K562 (cell line): ENCODE measurements around the gene PDE12. TPM values are rescaled to one million over a fixed set of nuclear protein-coding genes. Genes with fewer than 3 reads are reported as not detected.

ENCODE experiments used
- CBX2 ChIP-seq: fragments of 200-600 bp; sonication (generic); IDR thresholded peaks from one replicate; pipeline ENCODE4 v1.6.1; 2012; ENCODE audit warnings: mild to moderate bottlenecking, low read length, inconsistent platforms; ENCODE audit not compliant: insufficient read depth, poor library complexity, severe bottlenecking
- CTBP1 ChIP-seq: fragments of 450-650 bp; IDR thresholded peaks from 2 replicates; pipeline ENCODE4 v1.6.1; 2016; ENCODE audit warnings: borderline replicate concordance
- EHMT2 ChIP-seq: fragments of 450-650 bp; IDR thresholded peaks from 2 replicates; pipeline ENCODE4 v1.6.1; 2018; ENCODE audit warnings: antibody characterized with exemption
- EWSR1 ChIP-seq: fragments of 450-650 bp; IDR thresholded peaks from 2 replicates; pipeline ENCODE4 v1.6.1; 2018; ENCODE audit warnings: borderline replicate concordance, mild to moderate bottlenecking, low read depth, moderate library complexity; ENCODE audit not compliant: partially characterized antibody
- FOXA3 ChIP-seq, 2 experiments: fragments of 450-650 bp in 1 of 2; sonication (generic) in 1 of 2; formaldehyde crosslinking; IDR thresholded peaks in 1 of 2; conservative IDR thresholded peaks in 1 of 2; 2 replicates each; pipeline versions ENCODE4 v1.4.0 to v1.8.0; 2020 to 2022; ENCODE audit warnings: mild to moderate bottlenecking in 2 of 2, missing genetic modification reagents in 1 of 2
- MAFF ChIP-seq: IDR thresholded peaks from 2 replicates; pipeline ENCODE4 v1.6.1; 2012; ENCODE audit warnings: low read length, improper control_type of control experiment
- MAFK ChIP-seq: IDR thresholded peaks from 2 replicates; pipeline ENCODE4 v1.6.1; 2011; ENCODE audit warnings: low read length, improper control_type of control experiment
- MEIS2 ChIP-seq: fragments of 450-650 bp; IDR thresholded peaks from 2 replicates; pipeline ENCODE4 v1.6.1; 2014; ENCODE audit warnings: mild to moderate bottlenecking; ENCODE audit not compliant: partially characterized antibody
- SIRT6 ChIP-seq: IDR thresholded peaks from one replicate; pipeline ENCODE4 v1.6.1; 2012; ENCODE audit warnings: low read depth, mild to moderate bottlenecking, control low read depth, inconsistent platforms, low read length, moderate library complexity
- SRSF3 ChIP-seq: fragments of 200-400 bp; formaldehyde crosslinking; IDR thresholded peaks from 2 replicates; pipeline ENCODE4 v1.6.1; 2016; ENCODE audit warnings: mild to moderate bottlenecking, low read length, moderate library complexity; ENCODE audit not compliant: insufficient read depth
- ZNF512 ChIP-seq: IDR thresholded peaks from 2 replicates; pipeline ENCODE4 v1.6.1; 2016; ENCODE audit warnings: missing genetic modification characterization, missing compliant biosample characterization
- polyA plus RNA-seq, 8 experiments: library from polyadenylated mRNA; depleted of rRNA in 4 of 8; stranded (reverse) in 5 of 8; unstranded in 3 of 8; fragments of >200 nt; fragmentation: Nextera tagmentation in 2 of 8; fragmentation: Illumina TruSeq in 1 of 8; extraction: Ambion mirVana in 2 of 8; extraction: Trizol in 1 of 8; gene quantifications; 2 replicates each; pipeline versions ENCODE4 v1.2.1 to v1.2.3, GENCODE V29; 2011 to 2014; ENCODE audit warnings: inconsistent platforms in 1 of 8, missing spikeins in 1 of 8
- total RNA-seq, 7 experiments: library from RNA; depleted of rRNA in 6 of 7; stranded (reverse); fragments of >200 nt in 6 of 7; fragmentation: Illumina TruSeq in 2 of 7; extraction: Trizol in 2 of 7; gene quantifications; 2 replicates each; pipeline versions ENCODE4 v1.2.1 to v1.2.3, GENCODE V29; 2011 to 2021; ENCODE audit warnings: low replicate concordance in 1 of 7
- TF ChIP-seq, protein P1 (sequence below): fragments of 200-600 bp; sonication (generic); IDR thresholded peaks from one replicate; pipeline ENCODE4 v1.6.1; 2012; ENCODE audit warnings: mild to moderate bottlenecking, low read depth, low read length, inconsistent platforms

PDE12 gene
- total and polyA plus RNA-seq, 9 of the 15 experiments (the other 6 are each of a cell fraction or from before 2014, with no cell fraction given): 2.1 to 20.5 (median 10.0) TPM

DNA sequence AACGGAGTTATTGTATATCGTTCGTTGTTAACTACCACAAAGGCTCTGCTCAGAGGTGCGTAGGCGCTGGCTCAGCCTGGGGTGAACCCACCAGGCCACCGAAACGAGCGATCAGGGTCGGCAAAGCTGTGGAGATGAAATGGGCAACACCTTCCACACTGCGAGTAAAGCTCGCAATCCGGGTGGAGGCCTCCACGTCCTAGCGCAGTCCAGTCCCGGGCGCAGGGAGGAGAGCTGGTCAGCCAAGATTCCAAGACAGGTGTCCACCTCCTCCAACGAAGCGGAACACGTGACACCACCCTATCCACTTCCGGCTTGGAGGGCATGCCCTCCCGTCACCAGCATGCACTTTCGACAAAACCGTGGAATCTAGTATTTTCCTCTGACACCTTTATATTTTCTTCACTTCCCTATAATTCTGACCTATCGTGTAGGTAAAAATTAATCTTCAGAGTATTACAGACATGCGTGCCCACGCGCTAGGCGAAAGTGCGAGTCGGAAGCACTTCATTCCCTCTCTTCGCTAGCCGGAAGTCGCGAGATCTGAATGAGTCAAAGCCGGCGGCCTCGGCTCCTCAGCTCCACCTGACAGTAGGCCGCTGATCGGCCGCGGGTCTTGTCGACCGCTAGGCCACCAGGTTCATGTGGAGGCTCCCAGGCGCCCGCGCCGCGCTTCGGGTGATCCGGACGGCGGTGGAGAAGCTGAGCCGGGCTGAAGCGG lies at the start of gene PDE12 (continued):
- TF ChIP-seq, protein P1, sequence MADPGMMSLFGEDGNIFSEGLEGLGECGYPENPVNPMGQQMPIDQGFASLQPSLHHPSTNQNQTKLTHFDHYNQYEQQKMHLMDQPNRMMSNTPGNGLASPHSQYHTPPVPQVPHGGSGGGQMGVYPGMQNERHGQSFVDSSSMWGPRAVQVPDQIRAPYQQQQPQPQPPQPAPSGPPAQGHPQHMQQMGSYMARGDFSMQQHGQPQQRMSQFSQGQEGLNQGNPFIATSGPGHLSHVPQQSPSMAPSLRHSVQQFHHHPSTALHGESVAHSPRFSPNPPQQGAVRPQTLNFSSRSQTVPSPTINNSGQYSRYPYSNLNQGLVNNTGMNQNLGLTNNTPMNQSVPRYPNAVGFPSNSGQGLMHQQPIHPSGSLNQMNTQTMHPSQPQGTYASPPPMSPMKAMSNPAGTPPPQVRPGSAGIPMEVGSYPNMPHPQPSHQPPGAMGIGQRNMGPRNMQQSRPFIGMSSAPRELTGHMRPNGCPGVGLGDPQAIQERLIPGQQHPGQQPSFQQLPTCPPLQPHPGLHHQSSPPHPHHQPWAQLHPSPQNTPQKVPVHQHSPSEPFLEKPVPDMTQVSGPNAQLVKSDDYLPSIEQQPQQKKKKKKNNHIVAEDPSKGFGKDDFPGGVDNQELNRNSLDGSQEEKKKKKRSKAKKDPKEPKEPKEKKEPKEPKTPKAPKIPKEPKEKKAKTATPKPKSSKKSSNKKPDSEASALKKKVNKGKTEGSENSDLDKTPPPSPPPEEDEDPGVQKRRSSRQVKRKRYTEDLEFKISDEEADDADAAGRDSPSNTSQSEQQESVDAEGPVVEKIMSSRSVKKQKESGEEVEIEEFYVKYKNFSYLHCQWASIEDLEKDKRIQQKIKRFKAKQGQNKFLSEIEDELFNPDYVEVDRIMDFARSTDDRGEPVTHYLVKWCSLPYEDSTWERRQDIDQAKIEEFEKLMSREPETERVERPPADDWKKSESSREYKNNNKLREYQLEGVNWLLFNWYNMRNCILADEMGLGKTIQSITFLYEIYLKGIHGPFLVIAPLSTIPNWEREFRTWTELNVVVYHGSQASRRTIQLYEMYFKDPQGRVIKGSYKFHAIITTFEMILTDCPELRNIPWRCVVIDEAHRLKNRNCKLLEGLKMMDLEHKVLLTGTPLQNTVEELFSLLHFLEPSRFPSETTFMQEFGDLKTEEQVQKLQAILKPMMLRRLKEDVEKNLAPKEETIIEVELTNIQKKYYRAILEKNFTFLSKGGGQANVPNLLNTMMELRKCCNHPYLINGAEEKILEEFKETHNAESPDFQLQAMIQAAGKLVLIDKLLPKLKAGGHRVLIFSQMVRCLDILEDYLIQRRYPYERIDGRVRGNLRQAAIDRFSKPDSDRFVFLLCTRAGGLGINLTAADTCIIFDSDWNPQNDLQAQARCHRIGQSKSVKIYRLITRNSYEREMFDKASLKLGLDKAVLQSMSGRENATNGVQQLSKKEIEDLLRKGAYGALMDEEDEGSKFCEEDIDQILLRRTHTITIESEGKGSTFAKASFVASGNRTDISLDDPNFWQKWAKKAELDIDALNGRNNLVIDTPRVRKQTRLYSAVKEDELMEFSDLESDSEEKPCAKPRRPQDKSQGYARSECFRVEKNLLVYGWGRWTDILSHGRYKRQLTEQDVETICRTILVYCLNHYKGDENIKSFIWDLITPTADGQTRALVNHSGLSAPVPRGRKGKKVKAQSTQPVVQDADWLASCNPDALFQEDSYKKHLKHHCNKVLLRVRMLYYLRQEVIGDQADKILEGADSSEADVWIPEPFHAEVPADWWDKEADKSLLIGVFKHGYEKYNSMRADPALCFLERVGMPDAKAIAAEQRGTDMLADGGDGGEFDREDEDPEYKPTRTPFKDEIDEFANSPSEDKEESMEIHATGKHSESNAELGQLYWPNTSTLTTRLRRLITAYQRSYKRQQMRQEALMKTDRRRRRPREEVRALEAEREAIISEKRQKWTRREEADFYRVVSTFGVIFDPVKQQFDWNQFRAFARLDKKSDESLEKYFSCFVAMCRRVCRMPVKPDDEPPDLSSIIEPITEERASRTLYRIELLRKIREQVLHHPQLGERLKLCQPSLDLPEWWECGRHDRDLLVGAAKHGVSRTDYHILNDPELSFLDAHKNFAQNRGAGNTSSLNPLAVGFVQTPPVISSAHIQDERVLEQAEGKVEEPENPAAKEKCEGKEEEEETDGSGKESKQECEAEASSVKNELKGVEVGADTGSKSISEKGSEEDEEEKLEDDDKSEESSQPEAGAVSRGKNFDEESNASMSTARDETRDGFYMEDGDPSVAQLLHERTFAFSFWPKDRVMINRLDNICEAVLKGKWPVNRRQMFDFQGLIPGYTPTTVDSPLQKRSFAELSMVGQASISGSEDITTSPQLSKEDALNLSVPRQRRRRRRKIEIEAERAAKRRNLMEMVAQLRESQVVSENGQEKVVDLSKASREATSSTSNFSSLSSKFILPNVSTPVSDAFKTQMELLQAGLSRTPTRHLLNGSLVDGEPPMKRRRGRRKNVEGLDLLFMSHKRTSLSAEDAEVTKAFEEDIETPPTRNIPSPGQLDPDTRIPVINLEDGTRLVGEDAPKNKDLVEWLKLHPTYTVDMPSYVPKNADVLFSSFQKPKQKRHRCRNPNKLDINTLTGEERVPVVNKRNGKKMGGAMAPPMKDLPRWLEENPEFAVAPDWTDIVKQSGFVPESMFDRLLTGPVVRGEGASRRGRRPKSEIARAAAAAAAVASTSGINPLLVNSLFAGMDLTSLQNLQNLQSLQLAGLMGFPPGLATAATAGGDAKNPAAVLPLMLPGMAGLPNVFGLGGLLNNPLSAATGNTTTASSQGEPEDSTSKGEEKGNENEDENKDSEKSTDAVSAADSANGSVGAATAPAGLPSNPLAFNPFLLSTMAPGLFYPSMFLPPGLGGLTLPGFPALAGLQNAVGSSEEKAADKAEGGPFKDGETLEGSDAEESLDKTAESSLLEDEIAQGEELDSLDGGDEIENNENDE: no peak
- no peak for TF ChIP-seq EWSR1
- no peak for TF ChIP-seq CBX2
- no peak; a peak in 1 of 4 replicates for TF ChIP-seq FOXA3 (CRISPR knock-in tag; conservative IDR thresholded peaks at IDR 0.05 in 1 of 2, IDR thresholded peaks at IDR 0.05 in 1 of 2)
- no peak for TF ChIP-seq MAFK
- TF ChIP-seq SRSF3: no peak
- TF ChIP-seq EHMT2: peak; percentile 86
- no peak for TF ChIP-seq MEIS2
- TF ChIP-seq MAFF: no peak
- TF ChIP-seq CTBP1: no peak; the same call in 1 of the 2 replicates
- no peak for TF ChIP-seq ZNF512 (tag)
- no peak for TF ChIP-seq SIRT6
